Effector memory CD8-positive, alpha-beta T cell (primary cell): ENCODE data around the gene FKBP1B.
"Not testable (repeated sequence)": the region's sequence is repeated elsewhere in the genome, so short reads cannot be mapped to it uniquely, and the experiment has no call there.

Experiments used
- ATAC-seq: fragments of 150-1000 bp; cut with Tn5 transposase; replicated peaks from 2 replicates; pipeline ENCODE4 v1.10.0; 2021; ENCODE audit warnings: mild to moderate bottlenecking, moderate library complexity
- DNase-seq, 3 experiments: peaks; one replicate each; pipeline ENCODE4 v3.0.0; 2021
- H3K27ac Mint-ChIP-seq, 2 donors: one replicate each; pipeline ENCODE4 v1.8.0; 2022; ENCODE audit warnings: mild to moderate bottlenecking in 2 of 2, mixed read lengths in 2 of 2, moderate library complexity in 2 of 2
- H3K27me3 Mint-ChIP-seq, 2 donors: one replicate each; pipeline ENCODE4 v1.8.0; 2022; ENCODE audit warnings: mixed read lengths in 2 of 2
- H3K36me3 Mint-ChIP-seq: one replicate; pipeline ENCODE4 v1.8.0; 2022; ENCODE audit warnings: mild to moderate bottlenecking, moderate library complexity, mixed read lengths; ENCODE audit not compliant: insufficient read depth
- H3K4me1 Mint-ChIP-seq, 2 donors: one replicate each; pipeline ENCODE4 v1.8.0; 2022; ENCODE audit warnings: low read depth in 2 of 2, mixed read lengths in 2 of 2
- H3K4me3 Mint-ChIP-seq, 2 donors: one replicate each; pipeline ENCODE4 v1.8.0; 2022; ENCODE audit warnings: mild to moderate bottlenecking in 2 of 2, mixed read lengths in 2 of 2, moderate library complexity in 2 of 2
- H3K9me3 Mint-ChIP-seq, 2 donors: one replicate each; pipeline ENCODE4 v1.8.0; 2022; ENCODE audit warnings: mixed read lengths in 2 of 2
- total RNA-seq, 9 experiments: gene quantifications; one replicate each; lab custom pipeline; 2026; lab: John Stamatoyannopoulos, UW

Gene FKBP1B
- total RNA-seq: 0 to 1.3 (median 0.28) reads per million in 9 experiments

- peak; percentile 21 for ATAC-seq
- Mint-ChIP-seq H3K4me3 (no peak within 1 kb of the TSS), H3K27ac (peak within 1 kb of the TSS in 1 of 2 donors; percentile 71), H3K27me3 (no peaks in the 10 kb centered on the region), H3K36me3 (peaks cover 13% of the 10 kb centered on the region), H3K9me3 (no peaks in the 10 kb centered on the region), H3K4me1 (peaks cover 20 to 34% of the 10 kb centered on the region in 2 donors)
- DNase-seq: peak; percentile 36 to 47 (median 42)
These were observed at the start of gene FKBP1B for GRCh38 chr2:24049485-24050021. Gene FKBP1B, plus strand, starts transcription at chr2:24049741. Its CDS starts 109 bp downstream, at chr2:24049850.

- Mint-ChIP-seq H3K4me3 (no peak overlapping the region), H3K4me1 (peaks cover 5 to 7% of the 10 kb centered on the region in 2 donors), H3K27me3 (peaks cover 17 to 36% of the 10 kb centered on the region in 2 donors), H3K36me3 (no peaks in the 10 kb centered on the region), H3K9me3 (no peaks in the 10 kb centered on the region), H3K27ac (no peak overlapping the region)
- no peak for DNase-seq
- no peak for ATAC-seq
These were observed 41.8 kb upstream of the FKBP1B start for GRCh38 chr2:24007693-24008092.

- ATAC-seq: no peak
- H3K9me3 Mint-ChIP-seq: no peaks in the 10 kb centered on the region
- H3K27ac Mint-ChIP-seq: no peak overlapping the region
- DNase-seq: no peak
- no peaks in the 10 kb centered on the region for H3K36me3 Mint-ChIP-seq
- H3K4me3 Mint-ChIP-seq: peak overlapping the region in 1 of 2 donors; percentile 8
- H3K4me1 Mint-ChIP-seq: peaks cover 5 to 7% of the 10 kb centered on the region in 2 donors
- H3K27me3 Mint-ChIP-seq: peaks cover 27 to 36% of the 10 kb centered on the region in 2 donors
These were observed 40.7 kb upstream of the FKBP1B start for GRCh38 chr2:24008672-24009366.

- Mint-ChIP-seq H3K4me3 (peak overlapping the region in 1 of 2 donors; percentile 8), H3K36me3 (no peaks in the 10 kb centered on the region), H3K27me3 (peaks cover 27 to 39% of the 10 kb centered on the region in 2 donors), H3K4me1 (peaks cover 5 to 7% of the 10 kb centered on the region in 2 donors), H3K27ac (no peak overlapping the region), H3K9me3 (no peaks in the 10 kb centered on the region)
- DNase-seq (no peak), ATAC-seq (no peak)
These were observed 40.2 kb upstream of the FKBP1B start for GRCh38 chr2:24009367-24009679.

GRCh38 chr2:24009680-24010476, 39.7 kb upstream of the FKBP1B start, which contains the start of gene MFSD2B:
Gene MFSD2B, plus strand, starts transcription at chr2:24010085. Its CDS starts 12 bp downstream, at chr2:24010097.
- Mint-ChIP-seq H3K4me3 (peak within 1 kb of the TSS in 1 of 2 donors; percentile 8), H3K36me3 (no peaks in the 10 kb centered on the region), H3K27ac (no peak within 1 kb of the TSS), H3K9me3 (no peaks in the 10 kb centered on the region), H3K27me3 (peaks cover 31 to 45% of the 10 kb centered on the region in 2 donors), H3K4me1 (peaks cover 5 to 7% of the 10 kb centered on the region in 2 donors)
- DNase-seq: no peak
- peak; percentile 35 for ATAC-seq

GRCh38 chr2:24010477-24011249, 38.9 kb upstream of the FKBP1B start:
- no peak for DNase-seq
- no peaks in the 10 kb centered on the region for H3K36me3 Mint-ChIP-seq
- H3K9me3 Mint-ChIP-seq: no peaks in the 10 kb centered on the region
- no peak overlapping the region for H3K4me3 Mint-ChIP-seq
- no peak overlapping the region for H3K27ac Mint-ChIP-seq
- no peak for ATAC-seq
- H3K27me3 Mint-ChIP-seq: peaks cover 31 to 45% of the 10 kb centered on the region in 2 donors
- peaks cover 5 to 7% of the 10 kb centered on the region in 2 donors for H3K4me1 Mint-ChIP-seq

- Mint-ChIP-seq H3K27me3 (peaks cover 31 to 45% of the 10 kb centered on the region in 2 donors), H3K9me3 (no peaks in the 10 kb centered on the region), H3K27ac (no peak overlapping the region), H3K36me3 (no peaks in the 10 kb centered on the region), H3K4me3 (no peak overlapping the region), H3K4me1 (peaks cover 5 to 7% of the 10 kb centered on the region in 2 donors)
- ATAC-seq (peak; percentile 42), DNase-seq (no peak)
These were observed 38.1 kb upstream of the FKBP1B start for GRCh38 chr2:24011250-24012104.

- Mint-ChIP-seq H3K27ac (no peak overlapping the region), H3K4me1 (peaks cover 5 to 7% of the 10 kb centered on the region in 2 donors), H3K36me3 (no peaks in the 10 kb centered on the region), H3K9me3 (no peaks in the 10 kb centered on the region), H3K4me3 (no peak overlapping the region), H3K27me3 (peaks cover 31 to 45% of the 10 kb centered on the region in 2 donors)
- DNase-seq (no peak), ATAC-seq (no peak)
These were observed 36.9 kb upstream of the FKBP1B start for GRCh38 chr2:24012521-24013188.

GRCh38 chr2:24014902-24015301, 34.6 kb upstream of the FKBP1B start:
- not testable (repeated sequence) for H3K36me3 Mint-ChIP-seq, H3K4me3 Mint-ChIP-seq, ATAC-seq, H3K4me1 Mint-ChIP-seq, H3K9me3 Mint-ChIP-seq, DNase-seq
- Mint-ChIP-seq H3K27me3 (peaks cover 31% of the 10 kb centered on the region in 2 donors), H3K27ac (peak overlapping the region in 1 of 2 donors; percentile 3)

- Mint-ChIP-seq H3K4me3 (no peak overlapping the region), H3K27me3 (peaks cover 29 to 31% of the 10 kb centered on the region in 2 donors), H3K9me3 (no peaks in the 10 kb centered on the region), H3K4me1 (peaks cover 5 to 7% of the 10 kb centered on the region in 2 donors), H3K27ac (no peak overlapping the region), H3K36me3 (no peaks in the 10 kb centered on the region)
- no peak for ATAC-seq
- no peak for DNase-seq
These were observed 33.8 kb upstream of the FKBP1B start for GRCh38 chr2:24015562-24016375.

GRCh38 chr2:24016376-24016761, 33.2 kb upstream of the FKBP1B start:
- no peak overlapping the region for H3K4me3 Mint-ChIP-seq
- H3K9me3 Mint-ChIP-seq: no peaks in the 10 kb centered on the region
- ATAC-seq (no peak), DNase-seq (no peak)
- peaks cover under 1 to 4% of the 10 kb centered on the region in 2 donors for H3K4me1 Mint-ChIP-seq
- no peak overlapping the region for H3K27ac Mint-ChIP-seq
- H3K27me3 Mint-ChIP-seq: peaks cover 23 to 25% of the 10 kb centered on the region in 2 donors
- H3K36me3 Mint-ChIP-seq: no peaks in the 10 kb centered on the region
